ENCODE data around the gene ANKRD16.

GRCh38 chr10:5917305-5917704 is 27.6 kb upstream of the ANKRD16 start:
- TF ChIP-seq, protein P1, sequence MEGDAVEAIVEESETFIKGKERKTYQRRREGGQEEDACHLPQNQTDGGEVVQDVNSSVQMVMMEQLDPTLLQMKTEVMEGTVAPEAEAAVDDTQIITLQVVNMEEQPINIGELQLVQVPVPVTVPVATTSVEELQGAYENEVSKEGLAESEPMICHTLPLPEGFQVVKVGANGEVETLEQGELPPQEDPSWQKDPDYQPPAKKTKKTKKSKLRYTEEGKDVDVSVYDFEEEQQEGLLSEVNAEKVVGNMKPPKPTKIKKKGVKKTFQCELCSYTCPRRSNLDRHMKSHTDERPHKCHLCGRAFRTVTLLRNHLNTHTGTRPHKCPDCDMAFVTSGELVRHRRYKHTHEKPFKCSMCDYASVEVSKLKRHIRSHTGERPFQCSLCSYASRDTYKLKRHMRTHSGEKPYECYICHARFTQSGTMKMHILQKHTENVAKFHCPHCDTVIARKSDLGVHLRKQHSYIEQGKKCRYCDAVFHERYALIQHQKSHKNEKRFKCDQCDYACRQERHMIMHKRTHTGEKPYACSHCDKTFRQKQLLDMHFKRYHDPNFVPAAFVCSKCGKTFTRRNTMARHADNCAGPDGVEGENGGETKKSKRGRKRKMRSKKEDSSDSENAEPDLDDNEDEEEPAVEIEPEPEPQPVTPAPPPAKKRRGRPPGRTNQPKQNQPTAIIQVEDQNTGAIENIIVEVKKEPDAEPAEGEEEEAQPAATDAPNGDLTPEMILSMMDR (IDR thresholded peaks at IDR 0.05; ENCODE audit: low read depth, low read length): no peak
- TF ChIP-seq EZH2phosphoT487 (IDR thresholded peaks at IDR 0.05; ENCODE audit: low read depth): no peak

All from OCI-LY3 (cell line).